Amniotic epithelial cell (primary cell): ENCODE results near the gene SEZ6L2.
"Not testable (repeated sequence)": the region's sequence is repeated elsewhere in the genome, so short reads cannot be mapped to it uniquely, and the experiment has no call there.

Source experiments
- DNase-seq: peaks from one replicate; pipeline ENCODE4 v3.0.0-alpha.2; 2010; ENCODE audit warnings: low read depth

The SEZ6L2 gene

GRCh38 chr16:29910819-29911675 is 11.7 kb upstream of the SEZ6L2 start:
- no peak for DNase-seq

GRCh38 chr16:29909851-29910250 is 10.5 kb upstream of the SEZ6L2 start:
- DNase-seq = not testable (repeated sequence)

GRCh38 chr16:29909391-29909790 is 10.0 kb upstream of the SEZ6L2 start:
- peak; percentile 85 for DNase-seq

- DNase-seq = no peak
Observed at GRCh38 chr16:29908719-29909220, 9.4 kb upstream of the SEZ6L2 start.

GRCh38 chr16:29907973-29908372 is 8.6 kb upstream of the SEZ6L2 start:
- DNase-seq = no peak

- no peak for DNase-seq
Observed at GRCh38 chr16:29906520-29907244, 7.3 kb upstream of the SEZ6L2 start.

- DNase-seq = no peak
Observed at GRCh38 chr16:29905668-29906067, 6.3 kb upstream of the SEZ6L2 start.

GRCh38 chr16:29904947-29905346 is 5.6 kb upstream of the SEZ6L2 start:
- no peak for DNase-seq

GRCh38 chr16:29903590-29903989 is 4.2 kb upstream of the SEZ6L2 start:
- DNase-seq = no peak

- no peak for DNase-seq
Observed at GRCh38 chr16:29901607-29901945, 2.2 kb upstream of the SEZ6L2 start.

GRCh38 chr16:29900888-29901606 is 1.7 kb upstream of the SEZ6L2 start:
- DNase-seq = no peak

GRCh38 chr16:29900102-29900887 is 945 bp upstream of the SEZ6L2 start, which contains the start of gene ASPHD1:
TSS of gene ASPHD1 (plus strand) at chr16:29900488. CDS start at chr16:29900972, 484 bp downstream.
- peak; percentile 96 for DNase-seq

GRCh38 chr16:29898804-29899515 is 390 bp downstream of the SEZ6L2 start:
- no peak for DNase-seq

GRCh38 chr16:29898135-29898803 is 1.1 kb downstream of the SEZ6L2 start:
- DNase-seq = no peak

GRCh38 chr16:29897333-29897732 is 2.0 kb downstream of the SEZ6L2 start:
- DNase-seq = no peak

- DNase-seq = no peak
Observed at GRCh38 chr16:29896841-29897240, 2.5 kb downstream of the SEZ6L2 start.

GRCh38 chr16:29894352-29894751 is 5.0 kb downstream of the SEZ6L2 start:
- DNase-seq = no peak

- no peak for DNase-seq
Observed at GRCh38 chr16:29893553-29893952, 5.8 kb downstream of the SEZ6L2 start.

GRCh38 chr16:29892458-29892813 is 6.9 kb downstream of the SEZ6L2 start:
- DNase-seq = no peak
